ENCODE results near the gene RAB28.
A peak's percentile ranks its signal among the peaks of the same experiment; 100 is the strongest.

Gene RAB28

GRCh38 chr4:13368217-13368616 is 115.9 kb downstream of the RAB28 start:
- DNase-seq (ENCODE audit: low spot score): no peak

DNA sequence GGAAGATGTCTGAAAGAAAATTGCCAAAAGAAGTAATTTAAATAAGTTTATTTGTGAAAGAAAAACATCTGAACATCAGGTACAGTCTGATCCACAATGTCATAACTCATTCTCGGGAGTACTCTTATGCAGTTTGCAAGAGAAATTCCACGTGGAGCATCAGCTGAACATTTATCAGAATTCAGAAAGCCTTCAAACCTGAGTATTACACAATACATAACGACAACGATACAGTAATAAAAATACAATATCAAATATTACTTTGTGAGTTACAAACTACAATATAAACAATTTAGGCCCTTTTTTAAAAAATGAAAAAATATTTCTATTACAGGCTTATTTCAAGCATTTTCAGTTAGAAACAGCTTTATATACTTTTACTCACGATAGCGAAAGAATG is 116.4 kb downstream of the RAB28 start:
- no peak for DNase-seq (ENCODE audit: low spot score)

GRCh38 chr4:13367244-13367643 is 116.9 kb downstream of the RAB28 start:
- DNase-seq (ENCODE audit: low spot score): no peak

DNA sequence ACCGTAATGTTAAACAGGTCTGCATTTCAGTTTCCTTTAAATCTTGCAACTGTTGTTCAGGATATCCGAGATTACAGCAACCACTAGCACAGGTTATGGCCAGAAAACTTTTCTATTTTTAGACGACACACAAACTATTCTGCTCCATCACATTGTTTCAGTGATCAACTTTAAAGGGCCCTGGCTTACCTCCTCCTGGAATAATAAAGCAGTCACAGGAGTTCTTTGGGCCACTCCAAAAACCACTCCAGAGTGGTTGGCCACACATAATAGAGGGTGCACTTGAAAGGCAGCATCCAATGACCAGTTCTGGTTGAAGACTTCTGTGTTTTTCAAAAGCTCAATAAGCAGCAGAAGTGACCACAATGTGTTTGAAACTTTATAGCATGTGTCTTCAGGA is 118.9 kb downstream of the RAB28 start:
- DNase-seq (ENCODE audit: low spot score): no peak

- no peak for DNase-seq (ENCODE audit: low spot score)
Measured at GRCh38 chr4:13364653-13365052, 119.5 kb downstream of the RAB28 start.

- no peak for DNase-seq (ENCODE audit: low spot score)
Measured at GRCh38 chr4:13364172-13364571, 120.0 kb downstream of the RAB28 start.

DNA sequence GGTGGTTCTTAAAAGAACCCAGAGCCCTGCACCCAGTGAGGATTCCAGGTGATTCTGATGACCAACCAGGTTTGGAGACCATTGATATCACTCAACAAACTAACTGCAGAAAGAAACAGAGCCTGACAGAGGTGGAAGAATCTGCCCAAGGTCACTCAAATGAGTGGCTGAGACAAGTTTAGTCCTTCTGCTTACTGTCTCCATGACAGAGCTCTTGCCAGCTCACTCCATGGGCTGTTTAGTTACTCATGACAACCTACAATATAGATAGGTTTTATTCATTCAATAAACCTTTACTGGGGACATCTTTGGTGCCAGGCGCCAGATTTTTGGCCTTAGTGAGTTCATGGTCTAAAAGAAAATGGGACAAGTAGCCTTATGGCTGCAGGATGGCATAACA is 124.3 kb downstream of the RAB28 start:
- DNase-seq (ENCODE audit: low spot score): no peak

DNA sequence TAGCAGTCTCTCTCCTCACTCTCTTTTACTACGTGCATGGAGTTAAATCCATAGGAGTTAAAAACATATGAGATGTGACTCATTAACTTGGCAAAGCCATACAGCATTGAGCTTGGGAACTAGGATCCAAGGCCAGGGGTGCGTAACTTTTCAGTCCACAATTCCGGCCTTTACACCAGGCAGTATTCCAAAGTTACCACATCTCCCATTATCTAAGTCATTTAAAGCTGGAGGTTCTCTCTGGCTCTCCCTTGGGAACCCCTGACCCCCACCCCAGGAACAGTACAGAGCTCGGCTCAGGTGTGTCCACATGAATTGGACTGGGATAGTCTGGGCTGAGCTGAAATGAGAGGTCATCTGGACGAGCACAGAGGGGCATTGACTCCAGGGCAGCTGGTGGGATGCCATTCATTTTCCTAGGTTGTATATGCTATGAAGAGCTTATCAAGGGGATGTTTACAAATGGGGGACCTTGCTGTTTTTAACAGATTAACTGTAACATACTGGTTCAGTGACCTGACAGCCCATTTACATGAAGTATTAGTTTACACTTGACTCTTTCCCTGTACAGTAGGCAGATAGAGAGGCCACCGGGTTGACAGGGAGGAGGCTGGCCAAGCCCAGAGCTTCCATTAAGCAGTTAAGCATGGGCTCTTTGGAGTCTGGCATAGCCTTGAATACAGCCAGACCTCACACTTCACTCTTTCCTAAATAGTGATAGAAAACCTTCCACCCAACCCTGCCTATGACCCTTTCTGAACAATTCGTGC is 128.8 kb downstream of the RAB28 start:
- no peak for DNase-seq (ENCODE audit: low spot score)

DNA sequence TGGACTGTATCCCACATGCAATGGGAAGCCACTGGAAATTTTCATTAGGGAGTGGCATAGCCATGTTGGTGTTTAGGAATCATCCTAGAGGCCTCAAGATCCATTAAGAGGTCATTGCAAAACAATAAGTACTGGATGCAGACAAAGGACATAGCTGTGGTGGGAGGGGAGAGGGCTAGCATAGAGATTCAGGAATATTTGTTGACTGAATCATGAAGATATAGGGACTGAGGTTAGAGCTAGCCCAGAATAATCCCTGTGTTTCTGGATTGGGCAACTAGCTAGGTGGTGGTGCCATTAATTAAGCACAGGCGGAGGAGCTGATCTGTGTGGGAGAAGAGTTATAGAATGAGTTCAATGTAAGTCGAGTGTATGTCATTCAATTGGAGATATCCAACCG is 135.0 kb downstream of the RAB28 start:
- peak; percentile 6 for DNase-seq (ENCODE audit: low spot score)

- DNase-seq (ENCODE audit: low spot score): no peak
Measured at GRCh38 chr4:13348216-13348615, 135.9 kb downstream of the RAB28 start.

DNA sequence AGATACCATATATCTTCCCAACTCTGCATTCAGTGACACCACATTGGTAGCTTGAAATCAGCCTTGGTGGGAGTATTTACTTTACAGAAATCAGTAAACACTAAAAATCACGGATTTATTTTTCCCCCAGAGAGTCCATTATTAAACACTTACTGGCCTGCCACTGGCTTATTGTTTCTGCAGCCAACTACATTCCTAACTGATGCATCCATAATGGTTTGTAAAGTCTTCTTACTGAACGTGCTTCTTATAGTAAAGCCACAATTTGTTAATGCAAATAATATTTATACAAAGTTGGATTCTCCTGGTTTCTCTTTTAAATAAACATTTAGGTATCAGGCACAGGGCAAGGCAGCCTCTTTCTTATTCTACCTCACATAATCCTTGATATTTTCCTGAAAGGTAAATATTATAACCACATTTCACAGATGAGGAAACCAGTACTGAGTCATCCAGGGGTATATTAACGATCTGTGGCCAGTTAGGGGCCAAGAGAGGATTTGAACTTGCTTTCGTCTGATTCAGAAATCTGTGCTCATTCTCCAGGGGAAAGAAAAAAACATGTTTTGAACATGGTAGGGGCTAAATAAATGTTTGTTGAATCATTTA is 136.5 kb downstream of the RAB28 start:
- no peak for DNase-seq (ENCODE audit: low spot score)

DNA sequence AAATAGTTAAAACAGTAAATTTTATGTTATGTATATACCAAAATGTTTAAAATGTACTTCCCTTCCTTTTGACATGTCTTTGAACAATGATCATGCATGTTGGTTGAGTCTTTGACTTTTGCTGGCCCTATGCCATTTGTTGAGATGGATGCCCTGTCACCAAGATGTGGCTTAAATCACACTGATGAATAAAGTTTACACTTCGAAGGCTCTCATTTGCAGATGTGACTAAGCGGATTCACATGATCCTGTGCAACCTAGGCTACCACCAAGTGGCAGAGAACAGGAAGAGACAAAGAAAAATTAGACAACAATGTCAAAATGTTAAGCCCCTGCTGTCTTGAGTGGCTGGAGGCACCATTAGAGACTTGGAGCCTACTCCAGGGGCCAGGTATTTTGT is 139.9 kb downstream of the RAB28 start:
- no peak for DNase-seq (ENCODE audit: low spot score)

- DNase-seq (ENCODE audit: low spot score): no peak
Measured at GRCh38 chr4:13340672-13341071, 143.5 kb downstream of the RAB28 start.

DNA sequence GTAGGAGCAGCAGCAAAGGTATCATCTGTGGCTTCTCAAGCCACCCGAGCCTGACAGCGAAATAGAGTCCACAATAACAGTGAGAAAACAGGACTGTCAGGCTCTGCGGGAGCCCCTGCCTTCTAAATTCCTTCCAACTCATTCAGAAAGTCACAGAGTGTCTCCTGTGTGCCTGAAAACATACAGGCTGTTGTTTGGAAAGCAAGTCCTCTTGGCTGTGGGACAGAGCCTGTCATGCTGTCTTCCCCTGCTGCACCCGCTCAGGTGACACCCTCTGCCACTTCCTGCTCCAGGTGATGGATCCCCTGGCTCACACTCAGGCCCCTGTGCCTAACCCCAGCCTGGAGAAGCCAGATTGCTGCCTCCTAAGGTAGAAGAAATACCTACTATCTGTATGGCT is 152.3 kb downstream of the RAB28 start:
- no peak for DNase-seq (ENCODE audit: low spot score)

DNA sequence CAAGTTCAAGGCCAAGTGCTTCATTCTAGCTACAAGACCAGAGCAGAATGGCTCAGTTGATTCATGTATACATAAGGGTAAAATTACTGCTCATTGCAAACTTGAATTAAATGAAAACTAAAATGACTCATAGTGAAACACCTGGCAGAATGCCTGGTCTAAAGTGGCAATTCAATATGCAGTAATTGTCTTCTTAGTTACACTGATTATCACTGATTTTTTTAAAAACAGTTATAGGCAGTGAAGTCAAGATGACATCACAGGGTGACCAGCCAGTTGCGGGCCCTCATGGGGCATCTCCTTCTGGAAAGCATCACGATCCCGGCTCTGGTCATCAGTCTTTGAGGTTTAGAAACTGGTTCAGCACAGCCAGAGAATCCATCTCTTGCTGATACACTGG is 154.2 kb downstream of the RAB28 start:
- DNase-seq (ENCODE audit: low spot score): no peak

GRCh38 chr4:13329340-13329850 is 154.7 kb downstream of the RAB28 start:
- DNase-seq (ENCODE audit: low spot score): no peak

DNA sequence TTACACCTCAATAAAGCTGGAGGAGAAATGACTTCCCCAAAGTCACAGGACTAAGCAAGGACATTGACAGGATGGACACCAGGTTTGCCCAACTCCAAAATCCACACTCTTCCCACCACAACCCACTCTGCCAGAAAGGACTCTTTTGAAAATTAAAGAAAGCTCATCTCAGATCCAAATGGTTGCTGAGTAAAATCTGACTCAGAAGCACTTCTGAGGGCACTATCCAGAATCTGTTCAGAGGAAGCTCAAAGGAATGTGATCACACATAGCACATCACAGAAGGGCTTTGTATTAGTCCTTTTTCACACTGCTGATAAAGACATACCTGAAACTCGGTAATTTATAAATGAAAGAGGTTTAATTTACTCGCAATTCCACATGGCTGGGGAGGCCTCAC is 155.5 kb downstream of the RAB28 start:
- DNase-seq (ENCODE audit: low spot score): no peak

- no peak for DNase-seq (ENCODE audit: low spot score)
Measured at GRCh38 chr4:13327991-13328390, 156.1 kb downstream of the RAB28 start.

- no peak for DNase-seq (ENCODE audit: low spot score)
Measured at GRCh38 chr4:13325744-13326143, 158.4 kb downstream of the RAB28 start.

- DNase-seq (ENCODE audit: low spot score): no peak
Measured at GRCh38 chr4:13323921-13324320, 160.2 kb downstream of the RAB28 start.

DNA sequence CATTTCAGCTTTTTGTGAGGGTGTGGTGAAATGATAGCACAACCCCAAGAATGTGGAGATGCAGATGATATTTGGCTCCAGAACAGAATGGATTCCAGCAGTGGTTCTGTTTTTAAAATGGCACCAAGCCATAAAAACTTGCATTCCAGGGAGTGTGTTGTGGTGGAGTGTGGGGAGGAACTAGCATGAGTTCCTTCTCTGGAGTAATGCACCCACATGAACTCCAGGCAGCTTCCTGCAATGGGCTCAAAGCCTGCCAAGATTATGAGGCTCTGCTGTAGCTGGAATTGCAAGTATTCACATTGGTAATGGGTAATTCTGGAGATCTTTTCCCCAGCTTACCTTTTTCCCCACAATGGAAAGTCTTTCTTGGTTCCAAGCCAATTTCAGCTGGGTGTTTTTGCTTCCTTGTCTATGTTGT is 161.4 kb downstream of the RAB28 start:
- DNase-seq (ENCODE audit: low spot score): peak; percentile 48

Data from AG08396 (cell line).